Measurements from ENCODE around the gene C3orf20.

The C3orf20 gene

GRCh38 chr3:14818804-14819500, 144.0 kb downstream of the C3orf20 start, which contains the start of gene FGD5:
TSS of gene FGD5 (plus strand) at chr3:14818962. CDS start at chr3:14819072, 110 bp downstream.
- ATAC-seq: no peak
- Mint-ChIP-seq H3K4me1 (no peaks in the 10 kb centered on the region), H3K27me3 (peaks cover 13% of the 10 kb centered on the region), H3K9me3 (no peaks in the 10 kb centered on the region), H3K4me3 (no peak within 1 kb of the TSS), H3K36me3 (ENCODE audit: low read depth) (no peaks in the 10 kb centered on the region), H3K27ac (no peak within 1 kb of the TSS)
- no peak for DNase-seq

GRCh38 chr3:14819671-14820070, 144.7 kb downstream of the C3orf20 start:
- H3K4me1 Mint-ChIP-seq: peaks cover 1% of the 10 kb centered on the region
- H3K36me3 Mint-ChIP-seq (ENCODE audit: low read depth): no peaks in the 10 kb centered on the region
- H3K27me3 Mint-ChIP-seq: peaks cover 10% of the 10 kb centered on the region
- ATAC-seq (no peak), DNase-seq (no peak)
- H3K9me3 Mint-ChIP-seq: no peaks in the 10 kb centered on the region
- no peak overlapping the region for H3K27ac Mint-ChIP-seq
- no peak overlapping the region for H3K4me3 Mint-ChIP-seq

- Mint-ChIP-seq H3K4me1 (peaks cover 4% of the 10 kb centered on the region), H3K27me3 (peaks cover 6% of the 10 kb centered on the region), H3K4me3 (no peak overlapping the region), H3K27ac (no peak overlapping the region), H3K36me3 (ENCODE audit: low read depth) (no peaks in the 10 kb centered on the region), H3K9me3 (no peaks in the 10 kb centered on the region)
- ATAC-seq (no peak), DNase-seq (no peak)
These were observed 145.2 kb downstream of the C3orf20 start for GRCh38 chr3:14820156-14820555.

- Mint-ChIP-seq H3K4me3 (no peak overlapping the region), H3K36me3 (ENCODE audit: low read depth) (no peaks in the 10 kb centered on the region), H3K4me1 (peaks cover 4% of the 10 kb centered on the region), H3K9me3 (no peaks in the 10 kb centered on the region), H3K27me3 (peaks cover 4% of the 10 kb centered on the region), H3K27ac (no peak overlapping the region)
- DNase-seq (no peak), ATAC-seq (no peak)
These were observed 146.2 kb downstream of the C3orf20 start for GRCh38 chr3:14821151-14821550.

- no peaks in the 10 kb centered on the region for H3K9me3 Mint-ChIP-seq
- DNase-seq (no peak), ATAC-seq (no peak)
- no peak overlapping the region for H3K27ac Mint-ChIP-seq
- H3K4me3 Mint-ChIP-seq: no peak overlapping the region
- H3K36me3 Mint-ChIP-seq (ENCODE audit: low read depth): no peaks in the 10 kb centered on the region
- H3K4me1 Mint-ChIP-seq: peaks cover 4% of the 10 kb centered on the region
- peaks cover 2% of the 10 kb centered on the region for H3K27me3 Mint-ChIP-seq
These were observed 147.2 kb downstream of the C3orf20 start for GRCh38 chr3:14822134-14822533.
